DOHH2 (cell line): ENCODE data around the gene TP53I11.

Source experiments
- CTCF ChIP-seq: fragments of 200-600 bp; sonication (generic); IDR thresholded peaks from one replicate; pipeline ENCODE4 v1.5.1; 2014; ENCODE audit warnings: antibody characterized with exemption, mild to moderate bottlenecking, low read depth, low read length; ENCODE audit not compliant: poor library complexity, severe bottlenecking
- EZH2phosphoT487 ChIP-seq: fragments of 200-600 bp; sonication (generic); IDR thresholded peaks from 2 replicates; pipeline ENCODE4 v1.6.1; 2017; ENCODE audit warnings: borderline replicate concordance, mild to moderate bottlenecking, antibody characterized with exemption, low read length, moderate library complexity, mixed read lengths

DNA sequence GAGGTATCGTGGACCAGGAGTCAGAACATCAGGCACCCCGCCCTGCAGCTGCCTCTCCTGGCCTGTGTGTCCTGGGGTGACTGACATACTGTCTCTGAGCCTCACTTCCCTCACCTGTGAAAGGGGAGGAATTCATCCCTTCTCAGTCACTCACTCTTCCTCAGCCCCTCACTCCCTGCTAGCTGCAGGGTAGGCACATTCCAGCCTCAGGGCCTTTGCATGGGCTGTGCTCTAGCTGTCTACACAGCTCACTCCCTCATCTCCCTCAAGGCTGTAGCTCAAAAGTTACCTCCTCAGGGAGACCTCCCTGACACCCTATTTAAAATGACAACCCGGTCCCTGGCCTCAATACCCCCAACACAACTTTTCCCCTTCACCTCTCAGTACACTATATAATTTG is 2.5 kb downstream of the TP53I11 start:
- TF ChIP-seq CTCF (no peak), EZH2phosphoT487 (no peak)
